NCI-H526 (cell line): ENCODE data around the gene TAF1B.

Experiments
- DNase-seq, 2 experiments: peaks; one replicate each; lab custom pipeline; 2025; lab: John Stamatoyannopoulos, UW

TAF1B gene

DNA sequence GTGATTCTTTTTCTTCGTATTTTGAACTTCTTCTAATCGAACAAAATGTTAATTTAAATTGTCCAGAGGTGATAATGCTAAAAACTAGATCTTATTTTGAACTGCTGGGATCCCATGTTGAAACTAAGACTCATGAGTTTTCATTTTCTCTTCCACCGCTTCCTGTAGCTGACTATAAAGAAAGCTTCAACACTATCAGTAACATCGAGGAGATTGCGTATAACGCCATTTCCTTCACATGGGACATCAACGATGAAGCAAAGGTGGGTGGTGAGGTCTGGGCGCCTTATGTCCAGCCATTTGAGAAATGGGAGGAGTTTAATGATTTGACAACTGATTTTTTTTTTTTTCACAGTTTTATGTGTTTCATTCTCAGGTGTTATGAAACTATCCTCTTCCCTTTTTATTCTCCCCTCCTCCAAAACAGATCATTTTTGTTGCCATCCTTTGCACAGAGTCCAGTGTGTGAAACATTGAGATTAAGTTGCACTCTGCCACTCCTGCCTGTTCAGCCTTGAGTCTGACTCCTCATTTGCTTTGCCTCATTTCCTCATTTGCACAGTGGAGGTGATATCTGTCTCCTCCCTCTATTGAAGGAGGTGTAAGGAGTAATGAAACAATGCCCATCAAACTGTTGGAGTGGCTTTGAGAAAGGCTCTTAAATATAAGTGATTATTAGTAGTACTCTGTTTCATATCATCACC lies 122.0 kb downstream of the TAF1B start:
- DNase-seq = no peak

GRCh38 chr2:9966491-9967022 lies 123.3 kb downstream of the TAF1B start:
- DNase-seq = no peak

DNA sequence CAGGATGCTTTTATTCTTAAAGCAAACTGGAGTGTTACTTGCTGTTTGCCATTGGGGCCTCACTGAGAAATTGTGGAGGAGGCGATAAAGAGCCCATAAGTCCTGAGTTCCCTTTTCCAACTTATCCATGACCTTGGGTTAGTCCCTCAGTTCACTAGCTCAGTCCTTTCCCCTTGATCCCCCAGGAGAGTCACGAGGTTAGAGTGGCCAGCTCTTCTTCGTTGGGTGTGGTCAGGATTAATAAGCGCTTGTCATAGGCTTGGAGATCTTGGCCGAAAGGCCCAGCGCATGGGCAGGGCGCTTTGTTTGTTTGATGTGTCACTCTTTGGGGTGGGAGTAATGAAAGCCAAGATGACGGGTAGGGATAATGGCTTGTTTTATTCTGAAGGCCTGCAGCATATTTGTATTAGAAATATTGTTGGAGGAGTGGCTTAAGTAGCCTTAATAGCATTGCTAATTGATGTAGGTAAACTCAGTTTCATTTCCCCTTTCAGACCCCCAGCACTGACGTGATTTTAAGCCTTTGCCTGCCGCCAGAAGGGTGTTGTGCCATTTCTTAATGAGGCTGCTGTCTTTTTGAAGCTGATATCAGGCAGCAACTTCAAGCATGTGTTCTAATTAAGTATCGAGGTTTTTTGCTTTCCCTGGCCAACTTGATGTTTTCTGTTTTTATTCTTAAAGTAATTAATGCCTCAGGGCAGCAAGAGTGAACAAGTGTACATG lies 123.9 kb downstream of the TAF1B start:
- DNase-seq = no peak

GRCh38 chr2:9968553-9969497 lies 125.6 kb downstream of the TAF1B start:
- no peak for DNase-seq

- DNase-seq = no peak
Measured at GRCh38 chr2:9970200-9971044, 127.1 kb downstream of the TAF1B start.

DNA sequence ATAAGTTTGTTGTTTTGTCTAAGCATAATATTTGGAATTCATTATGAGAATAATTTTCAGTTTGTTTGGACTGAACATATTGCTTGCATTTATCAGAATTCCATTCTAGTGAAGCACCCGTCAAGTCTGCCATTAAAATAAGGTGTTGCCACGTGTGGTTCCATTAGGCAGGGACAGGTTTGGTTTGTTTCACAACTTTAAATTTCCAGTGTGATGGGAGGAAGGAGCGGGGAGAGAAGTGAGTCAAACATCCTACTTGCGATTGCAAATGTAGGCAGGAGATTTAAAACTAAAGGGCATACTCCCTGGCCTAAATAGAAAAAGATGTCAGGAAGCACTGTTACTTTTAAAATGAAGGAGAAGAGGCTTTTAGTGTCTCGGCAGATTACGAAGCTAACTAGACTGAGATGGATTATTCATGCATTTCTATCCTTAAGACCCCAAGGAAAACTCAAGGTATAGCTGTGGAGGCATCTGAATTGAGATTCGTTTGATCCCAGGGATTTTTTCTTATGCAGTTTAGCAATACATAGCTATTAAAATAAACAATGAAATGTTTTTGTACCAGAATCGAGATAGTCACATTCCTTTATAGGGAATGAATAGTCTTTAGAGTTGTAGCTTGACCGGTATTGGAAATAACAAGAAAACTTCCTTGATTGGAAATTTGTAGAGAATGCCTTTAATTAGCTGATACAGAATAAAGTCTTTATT lies 128.0 kb downstream of the TAF1B start:
- DNase-seq = no peak

DNA sequence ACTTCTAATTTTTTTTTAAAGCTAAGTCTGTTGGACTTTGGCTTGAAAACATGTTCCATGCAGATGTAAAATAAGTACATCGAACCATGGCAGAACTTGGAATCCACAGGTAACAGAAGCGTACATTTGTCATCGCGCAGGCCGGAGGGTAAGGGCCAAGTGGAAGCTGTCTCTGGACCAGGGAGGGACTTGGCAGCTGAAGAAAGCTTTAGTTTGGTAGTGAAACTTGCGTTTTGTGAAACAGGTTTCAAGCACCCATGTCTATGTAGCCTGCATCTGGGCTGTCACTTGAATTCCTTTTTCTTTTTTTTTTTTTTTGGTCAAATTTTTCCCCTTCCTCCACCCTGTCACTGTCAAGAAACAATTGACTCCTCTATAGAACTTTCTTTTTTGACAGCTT lies 128.6 kb downstream of the TAF1B start:
- no peak for DNase-seq

DNA sequence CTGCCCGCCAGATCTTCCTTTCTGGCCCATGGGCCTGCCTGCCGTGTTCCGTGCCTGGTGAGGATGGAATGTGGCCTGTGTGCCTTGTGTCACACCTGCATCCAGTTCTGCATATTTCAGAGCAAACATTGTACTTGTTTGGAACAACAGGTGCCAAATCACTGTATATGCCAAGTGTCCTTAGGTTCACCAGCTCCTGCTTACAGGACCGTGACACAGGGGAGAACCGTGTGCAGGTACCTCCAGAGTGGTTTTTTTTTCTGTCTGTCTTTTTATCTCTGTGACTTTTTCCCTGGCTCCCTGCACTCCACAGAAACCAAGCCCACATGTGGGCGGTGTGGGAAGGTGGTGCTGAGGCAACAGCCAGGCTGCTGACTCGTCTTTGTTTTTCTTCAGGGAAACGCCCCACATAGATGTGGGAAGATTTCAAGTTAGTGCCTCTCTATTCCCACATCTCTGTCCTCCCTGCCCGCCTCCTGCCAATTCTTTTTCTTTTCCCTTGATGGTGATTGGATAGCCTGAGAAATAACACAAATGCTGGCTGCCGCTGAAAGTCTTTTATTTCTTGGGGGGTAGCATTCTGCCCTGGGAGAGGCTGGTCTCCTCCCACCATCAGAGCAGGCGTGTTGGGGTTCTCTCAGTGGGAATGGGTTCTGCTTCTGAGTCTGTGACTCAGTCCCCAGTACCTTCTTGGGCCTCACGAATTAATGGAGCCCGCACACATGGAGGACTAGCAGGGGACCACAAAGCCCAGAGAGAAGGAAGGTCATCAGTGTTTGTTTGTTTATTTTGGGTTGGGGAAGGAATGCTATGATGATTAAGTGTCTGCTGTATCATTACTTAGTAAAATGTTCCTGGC lies 129.6 kb downstream of the TAF1B start:
- DNase-seq = no peak

- DNase-seq = no peak
Measured at GRCh38 chr2:9973690-9974089, 130.4 kb downstream of the TAF1B start.

- DNase-seq = no peak
Measured at GRCh38 chr2:9974343-9974742, 131.1 kb downstream of the TAF1B start.

- no peak for DNase-seq
Measured at GRCh38 chr2:9975328-9975727, 132.1 kb downstream of the TAF1B start.

DNA sequence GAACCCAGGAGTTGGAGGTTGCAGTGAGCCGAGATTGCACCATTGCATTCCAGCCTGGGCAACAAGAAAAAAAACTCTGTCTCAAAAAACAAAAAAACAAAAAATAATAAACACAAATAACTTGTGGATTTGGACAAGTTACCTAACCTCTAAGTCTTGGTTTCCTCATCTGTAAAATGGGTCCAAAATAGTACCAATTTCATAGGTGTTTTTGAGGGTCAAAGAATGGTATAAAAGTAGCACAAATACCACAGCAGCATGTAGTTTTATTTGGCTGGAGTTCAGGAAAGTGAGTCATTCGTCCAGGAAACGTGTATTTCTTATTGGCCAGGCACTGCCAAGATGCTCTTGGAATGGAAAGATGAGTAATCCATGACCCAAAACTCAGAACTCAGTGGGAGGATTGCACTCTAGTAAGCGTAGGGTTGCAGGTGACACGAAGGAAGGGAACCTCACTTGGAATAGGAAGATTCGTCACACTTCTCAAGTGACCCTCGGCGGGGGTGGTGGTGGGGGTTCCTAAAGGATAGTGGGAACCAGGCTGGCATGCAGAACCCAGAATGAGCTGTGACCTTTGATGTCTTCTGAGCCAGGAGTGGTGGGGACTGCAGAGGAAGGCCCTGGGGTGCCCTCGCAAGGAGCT lies 132.7 kb downstream of the TAF1B start:
- no peak for DNase-seq

DNA sequence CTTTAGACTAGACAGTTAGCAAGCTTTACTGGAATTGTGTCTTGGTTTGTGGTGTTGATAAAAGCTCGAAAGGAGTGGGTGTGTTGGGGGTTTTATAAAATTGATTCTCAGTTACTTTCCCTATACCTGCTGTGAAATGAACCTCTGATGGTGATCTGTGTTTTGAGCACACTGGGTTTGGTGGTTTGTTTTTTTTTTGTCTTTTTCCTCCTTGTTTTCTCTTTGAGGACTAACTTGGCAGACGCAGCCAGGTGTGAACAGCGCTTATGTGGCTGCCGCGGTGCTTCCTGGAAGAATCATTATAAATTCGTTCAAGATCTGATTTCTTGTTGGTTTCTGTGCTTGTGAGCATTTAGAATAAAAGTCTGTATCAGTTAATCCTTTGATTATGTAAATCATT lies 136.7 kb downstream of the TAF1B start:
- DNase-seq = no peak

- DNase-seq = no peak
Measured at GRCh38 chr2:9980520-9980919, 137.2 kb downstream of the TAF1B start.

GRCh38 chr2:9981655-9982054 lies 138.4 kb downstream of the TAF1B start:
- no peak for DNase-seq

DNA sequence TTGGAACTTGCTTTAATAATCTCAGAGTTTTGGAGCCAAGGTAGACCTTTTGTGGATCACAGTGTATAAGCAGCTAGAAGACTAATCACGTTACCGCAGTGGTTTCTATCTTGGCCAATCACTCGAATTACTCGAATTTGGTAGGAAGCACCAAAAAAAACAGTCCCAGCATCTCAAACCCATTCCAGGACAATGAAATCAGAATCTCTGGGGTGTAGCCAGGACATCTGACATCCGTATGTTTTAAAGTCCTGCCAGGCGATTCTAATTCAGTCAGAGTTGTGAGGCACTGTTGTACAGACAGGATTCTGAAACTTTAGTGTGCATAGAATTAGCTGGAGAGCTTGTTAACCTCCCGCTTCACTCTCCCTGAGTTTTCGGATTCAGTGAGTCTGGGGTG lies 139.0 kb downstream of the TAF1B start:
- DNase-seq = no peak

DNA sequence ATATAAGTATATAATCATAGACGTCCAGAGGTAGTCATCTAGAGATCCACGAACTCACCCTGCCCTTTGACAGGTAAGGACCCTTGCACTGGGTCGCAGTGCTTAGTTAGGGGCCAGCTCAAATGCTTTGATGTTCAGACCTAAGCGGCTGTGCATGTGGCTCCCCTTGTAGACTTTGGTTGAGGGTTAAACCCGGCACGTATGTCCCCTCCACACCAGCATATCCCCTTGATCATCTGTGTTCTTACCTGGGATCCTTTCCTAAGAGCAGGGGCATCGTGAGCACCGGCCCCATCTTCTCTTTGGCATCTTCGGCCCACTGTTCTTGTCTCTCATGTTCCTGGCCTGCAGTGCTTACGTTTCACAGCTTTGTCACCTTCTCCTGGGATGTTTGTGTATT lies 139.6 kb downstream of the TAF1B start:
- DNase-seq = no peak

DNA sequence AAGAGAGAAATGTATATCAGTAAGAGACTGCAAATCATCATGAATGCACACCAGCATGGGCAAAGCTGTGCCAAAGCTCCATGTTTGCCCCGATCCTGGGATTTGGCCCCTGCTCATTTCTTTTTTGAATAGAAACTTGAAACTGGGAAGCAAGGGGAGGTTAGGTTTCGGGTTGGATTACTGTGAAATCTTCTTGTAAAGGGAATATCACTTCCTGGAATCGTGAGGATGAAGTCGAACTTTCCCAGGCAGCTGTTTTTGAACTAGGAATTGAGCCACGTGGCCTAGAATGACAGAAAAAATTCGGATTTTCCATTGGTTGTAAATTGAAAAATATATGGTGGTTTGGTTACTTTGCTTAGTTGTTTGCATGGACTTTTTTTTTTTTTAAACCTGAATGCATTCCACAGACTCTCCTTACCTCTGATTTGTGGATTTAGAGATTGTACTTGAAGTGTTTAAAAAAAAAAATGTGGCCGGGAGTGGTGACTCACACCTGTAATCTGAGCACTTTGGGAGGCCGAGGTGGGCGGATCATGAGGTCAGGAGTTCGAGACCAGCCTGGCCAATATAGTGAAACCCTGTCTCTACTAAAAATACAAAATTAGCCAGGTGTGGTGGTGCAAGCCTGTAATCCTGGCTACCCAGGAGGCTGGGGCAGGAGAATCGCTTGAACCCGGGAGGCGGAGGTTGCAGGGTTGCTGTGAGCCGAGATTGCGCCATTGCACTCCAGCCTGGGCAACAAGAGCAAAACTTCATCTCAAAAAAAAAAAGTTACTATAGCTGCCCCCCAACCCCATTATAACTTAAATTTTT lies 140.3 kb downstream of the TAF1B start:
- DNase-seq = no peak
